H9 (cell line): Measurements from ENCODE around the gene GYS2. TPM values are rescaled to one million over a fixed set of nuclear protein-coding genes. Genes with fewer than 3 reads are reported as not detected.

Source experiments
- DNase-seq: peaks from one replicate; pipeline ENCODE4 v3.0.0-alpha.2; 2017
- H2AFZ ChIP-seq: one replicate; pipeline ENCODE4 v1.6.1; 2013; ENCODE audit warnings: mild to moderate bottlenecking, low read length, control low read depth, moderate library complexity
- H2AK5ac ChIP-seq: 2 replicates; pipeline ENCODE4 v1.6.1; 2013; ENCODE audit warnings: low read length, control low read depth, mixed read lengths; ENCODE audit not compliant: insufficient read length
- H2BK120ac ChIP-seq: one replicate; pipeline ENCODE4 v1.6.1; 2013; ENCODE audit warnings: low read depth, mild to moderate bottlenecking, low read length, control low read depth, inconsistent platforms; ENCODE audit not compliant: poor library complexity, severe bottlenecking
- H2BK12ac ChIP-seq: 2 replicates; pipeline ENCODE4 v1.6.1; 2013; ENCODE audit warnings: low read length, control low read depth, mixed read lengths, low read depth; ENCODE audit not compliant: insufficient read length
- H2BK15ac ChIP-seq: 2 replicates; pipeline ENCODE4 v1.6.1; 2013; ENCODE audit warnings: low read depth, low read length, control low read depth
- H2BK20ac ChIP-seq: one replicate; pipeline ENCODE4 v1.6.1; 2013; ENCODE audit warnings: low read depth, mild to moderate bottlenecking, low read length, control low read depth, inconsistent platforms; ENCODE audit not compliant: poor library complexity, severe bottlenecking
- H2BK5ac ChIP-seq: 2 replicates; pipeline ENCODE4 v1.6.1; 2013; ENCODE audit warnings: low read length, control low read depth, mixed read lengths; ENCODE audit not compliant: insufficient read length
- H3K14ac ChIP-seq: 2 replicates; pipeline ENCODE4 v1.6.1; 2013; ENCODE audit warnings: low read length, control low read depth; ENCODE audit not compliant: insufficient read depth
- H3K18ac ChIP-seq: 2 replicates; pipeline ENCODE4 v1.6.1; 2013; ENCODE audit warnings: low read depth, mild to moderate bottlenecking, mixed read lengths, low read length, control low read depth; ENCODE audit not compliant: insufficient read length
- H3K23ac ChIP-seq: 2 replicates; pipeline ENCODE4 v1.6.1; 2013; ENCODE audit warnings: low read length, control low read depth, mixed read lengths, low read depth; ENCODE audit not compliant: insufficient read length
- H3K23me2 ChIP-seq: 2 replicates; pipeline ENCODE4 v1.6.1; 2013; ENCODE audit warnings: low read depth, mild to moderate bottlenecking, mixed read lengths, low read length, control low read depth; ENCODE audit not compliant: insufficient read length, poor library complexity, severe bottlenecking
- H3K27ac ChIP-seq: 2 replicates; pipeline ENCODE4 v1.5.1; 2013; ENCODE audit warnings: low read length, control low read depth, mixed read lengths, low read depth; ENCODE audit not compliant: insufficient read length
- H3K27me3 ChIP-seq: 2 replicates; pipeline ENCODE4 v1.6.1; 2013; ENCODE audit warnings: low read length, control low read depth, inconsistent platforms; ENCODE audit not compliant: insufficient read depth
- H3K4ac ChIP-seq: 2 replicates; pipeline ENCODE4 v1.6.1; 2013; ENCODE audit warnings: low read depth, mild to moderate bottlenecking, control low read depth, inconsistent platforms, low read length, moderate library complexity
- H3K4me1 ChIP-seq: 2 replicates; pipeline ENCODE4 v1.6.1; 2013; ENCODE audit warnings: low read length, control low read depth, inconsistent platforms; ENCODE audit not compliant: insufficient read depth
- H3K4me2 ChIP-seq: 2 replicates; pipeline ENCODE4 v1.6.1; 2013; ENCODE audit warnings: low read length, control low read depth, mixed read lengths; ENCODE audit not compliant: insufficient read length, insufficient read depth
- H3K56ac ChIP-seq: 2 replicates; pipeline ENCODE4 v1.6.1; 2013; ENCODE audit warnings: low read depth, mild to moderate bottlenecking, mixed read lengths, low read length, control low read depth; ENCODE audit not compliant: insufficient read length
- H3K79me1 ChIP-seq: 2 replicates; pipeline ENCODE4 v1.6.1; 2013; ENCODE audit warnings: low read depth, mild to moderate bottlenecking, moderate library complexity, low read length, control low read depth, inconsistent platforms; ENCODE audit not compliant: insufficient read depth, poor library complexity, severe bottlenecking
- H3K79me2 ChIP-seq: 2 replicates; pipeline ENCODE4 v1.6.1; 2013; ENCODE audit warnings: low read length, control low read depth, inconsistent platforms; ENCODE audit not compliant: insufficient read depth
- H3K9ac ChIP-seq: 2 replicates; pipeline ENCODE4 v1.6.1; 2013; ENCODE audit warnings: low read length, control low read depth, mixed read lengths; ENCODE audit not compliant: insufficient read length; ENCODE audit errors: extremely low read depth
- H3K9me3 ChIP-seq: one replicate; pipeline ENCODE4 v1.6.1; 2013; ENCODE audit warnings: low read depth, low read length, inconsistent platforms; ENCODE audit not compliant: control insufficient read depth
- H3T11ph ChIP-seq: one replicate; pipeline ENCODE4 v1.6.1; 2013; ENCODE audit warnings: mild to moderate bottlenecking, low read length, control low read depth, inconsistent platforms
- H4K20me1 ChIP-seq: one replicate; pipeline ENCODE4 v1.6.1; 2013; ENCODE audit not compliant: control insufficient read depth, insufficient read length, insufficient read depth
- H4K5ac ChIP-seq: 2 replicates; pipeline ENCODE4 v1.6.1; 2013; ENCODE audit warnings: low read depth, mild to moderate bottlenecking, mixed read lengths, low read length, control low read depth; ENCODE audit not compliant: insufficient read length
- H4K8ac ChIP-seq: replicated peaks from 2 replicates; pipeline ENCODE4 v1.6.1; 2013; ENCODE audit warnings: low read length, control low read depth, mixed read lengths, low read depth; ENCODE audit not compliant: insufficient read length
- H4K91ac ChIP-seq: 2 replicates; pipeline ENCODE4 v1.6.1; 2013; ENCODE audit warnings: low read depth, mild to moderate bottlenecking, moderate library complexity, mixed read lengths, low read length, control low read depth; ENCODE audit not compliant: insufficient read length
- H3K27ac Mint-ChIP-seq, 3 experiments: 2 replicates in 2 of 3; 3 replicates in 1 of 3; pipeline ENCODE4 v1.8.0; 2020 to 2021; ENCODE audit warnings: mixed read lengths in 3 of 3, mild to moderate bottlenecking in 1 of 3, moderate library complexity in 1 of 3
- H3K27me3 Mint-ChIP-seq: 2 replicates; pipeline ENCODE4 v1.8.0; 2021; ENCODE audit warnings: low read depth, mild to moderate bottlenecking, moderate library complexity, mixed read lengths
- H3K36me3 Mint-ChIP-seq, 3 experiments: 2 replicates in 2 of 3; 3 replicates in 1 of 3; pipeline ENCODE4 v1.8.0; 2020 to 2021; ENCODE audit warnings: low read depth in 3 of 3, mixed read lengths in 3 of 3; ENCODE audit not compliant: insufficient read depth in 1 of 3
- H3K4me1 Mint-ChIP-seq, 2 experiments: 2 replicates each; pipeline ENCODE4 v1.8.0; 2020; ENCODE audit warnings: mixed read lengths in 2 of 2
- H3K4me3 Mint-ChIP-seq, 2 experiments: 2 replicates in 1 of 2; 3 replicates in 1 of 2; pipeline ENCODE4 v1.8.0; 2020 to 2021; ENCODE audit warnings: mild to moderate bottlenecking in 2 of 2, mixed read lengths in 2 of 2, moderate library complexity in 1 of 2
- H3K9me3 Mint-ChIP-seq, 2 experiments: 2 replicates in 1 of 2; 3 replicates in 1 of 2; pipeline ENCODE4 v1.8.0; 2020; ENCODE audit warnings: mild to moderate bottlenecking in 2 of 2, mixed read lengths in 2 of 2, moderate library complexity in 1 of 2
- CTCF ChIP-seq: fragments of 200-600 bp; sonication (generic); conservative IDR thresholded peaks from 3 replicates; pipeline ENCODE4 v1.8.0; 2021; ENCODE audit warnings: antibody characterized with exemption, mild to moderate bottlenecking
- WGBS: extraction: QIAGEN DNeasy Blood & Tissue Kit; methylation state at CpG from one replicate; pipeline ENCODE4 v1.1.7; 2013; ENCODE audit warnings: missing lambda C conversion rate, low lambda C conversion rate, mixed read lengths; ENCODE audit not compliant: insufficient read length; ENCODE audit errors: extremely low coverage; 5-methylcytosine and 5-hydroxymethylcytosine counted together
- total RNA-seq: library from RNA; stranded (reverse); gene quantifications from 2 replicates; pipeline ENCODE4 v1.2.1, GENCODE V29; 2021

The GYS2 gene
- total RNA-seq, 1 experiment from 2014 or later: not detected

GRCh38 chr12:21521541-21521940, 83.1 kb downstream of the GYS2 start:
- H3K27me3 Mint-ChIP-seq: peaks cover 18% of the 10 kb centered on the region
- H3K27ac Mint-ChIP-seq: no peak overlapping the region
- Histone ChIP-seq H3K4me2 (no peak overlapping the region), H4K91ac (no peak overlapping the region), H4K5ac (no peak overlapping the region), H3K23me2 (no peaks in the 10 kb centered on the region), H2AFZ (no peak overlapping the region), H3K18ac (no peak overlapping the region), H2BK120ac (no peak overlapping the region), H4K20me1 (no peaks in the 10 kb centered on the region), H3K79me2 (no peaks in the 10 kb centered on the region), H3K79me1 (no peaks in the 10 kb centered on the region), H3K9me3 (no peaks in the 10 kb centered on the region), H3K4me1 (no peaks in the 10 kb centered on the region), H2BK5ac (no peak overlapping the region), H3K14ac (no peak overlapping the region), H3T11ph (no peak overlapping the region), H3K56ac (no peak overlapping the region), H3K27ac (no peak overlapping the region), H2AK5ac (no peak overlapping the region), H2BK12ac (no peak overlapping the region), H4K8ac (no peak overlapping the region), H2BK20ac (no peak overlapping the region), H3K23ac (no peak overlapping the region), H3K4ac (no peak overlapping the region), H3K9ac (no peak overlapping the region), H2BK15ac (no peak overlapping the region), H3K27me3 (peaks cover 3% of the 10 kb centered on the region; the same call in 1 of the 2 replicates)
- peaks cover 0 to 4% of the 10 kb centered on the region in 2 experiments; a peak in 1 of 5 replicates for H3K9me3 Mint-ChIP-seq
- peaks cover 0 to 3% (median 0%) of the 10 kb centered on the region in 3 experiments; a peak in 3 of 7 replicates for H3K36me3 Mint-ChIP-seq
- H3K4me1 Mint-ChIP-seq: peaks cover 2 to 5% of the 10 kb centered on the region in 2 experiments; a peak in 1 of 4 replicates
- WGBS: no CpG with 5 or more reads among the region's 1 CpG
- DNase-seq: no peak
- no peak overlapping the region for H3K4me3 Mint-ChIP-seq
- TF ChIP-seq CTCF: no peak
